Tibial artery (tissue), 4 donors: ENCODE results near the gene RAC3.

ENCODE experiments used
- DNase-seq, 2 donors: peaks; one replicate each; pipeline ENCODE4 v3.0.0-alpha.2; 2019
- H3K27ac ChIP-seq, 2 donors: fragments of 200-600 bp; sonication (generic) in 1 of 2; 1 replicate in 1 of 2; 2 replicates in 1 of 2; pipeline ENCODE4 v1.5.1; 2018 to 2019; ENCODE audit warnings: mild to moderate bottlenecking in 1 of 2
- H3K27me3 ChIP-seq, 2 donors: fragments of 200-600 bp; sonication (generic) in 1 of 2; one replicate each; pipeline versions ENCODE4 v1.5.1 to v1.6.0; 2016 to 2019
- H3K36me3 ChIP-seq, 3 donors: fragments of 200-600 bp; sonication (generic) in 2 of 3; one replicate each; pipeline ENCODE4 v1.5.1; 2016 to 2019; ENCODE audit warnings: mild to moderate bottlenecking in 2 of 3
- H3K4me1 ChIP-seq, 4 donors: fragments of 200-600 bp; sonication (generic) in 2 of 4; 1 replicate in 3 of 4; 2 replicates in 1 of 4; pipeline ENCODE4 v1.5.1; 2016 to 2019
- H3K4me3 ChIP-seq, 2 donors: fragments of 200-600 bp; sonication (generic) in 1 of 2; 1 replicate in 1 of 2; 2 replicates in 1 of 2; pipeline ENCODE4 v1.5.1; 2018 to 2019; ENCODE audit warnings: mild to moderate bottlenecking in 2 of 2
- H3K9me3 ChIP-seq, 3 donors: fragments of 200-600 bp; sonication (generic) in 1 of 3; one replicate each; pipeline ENCODE4 v1.5.1; 2016 to 2019
- CTCF ChIP-seq, 2 experiments: fragments of 200-600 bp in 1 of 2; fragments of 450-650 bp in 1 of 2; IDR thresholded peaks; one replicate each; pipeline ENCODE4 v1.5.1; 2017 to 2019; ENCODE audit warnings: antibody characterized with exemption in 2 of 2, mild to moderate bottlenecking in 1 of 2, moderate library complexity in 1 of 2
- intact Hi-C: fragments of 100-400 bp; cut with DNase I; formaldehyde crosslinking; loops from one replicate; pipeline ENCODE4 v1.15.0; 2023; ENCODE audit warnings: low total_unique reads

The RAC3 gene

GRCh38 chr17:82031303-82031884 lies at the start of gene RAC3:
Gene RAC3 (plus strand): TSS chr17:82031678. CDS start chr17:82031762, 84 bp downstream.
- no peaks in the 10 kb centered on the region for H3K9me3 ChIP-seq
- peaks cover 0 to 17% (median 13%) of the 10 kb centered on the region in 3 donors for H3K36me3 ChIP-seq
- peaks cover 0 to 53% of the 10 kb centered on the region in 2 donors for H3K27me3 ChIP-seq
- H3K27ac ChIP-seq = peak within 1 kb of the TSS in 1 of 2 donors; percentile 4
- H3K4me1 ChIP-seq = peaks cover 0 to 35% (median 27%) of the 10 kb centered on the region in 4 donors
- no peak for TF ChIP-seq CTCF (IDR thresholded peaks at IDR 0.05)
- intact Hi-C loops = loop anchor here (2.0 kb wide), 1 partner anchor 121 kb away; no protein-coding TSS in a partner anchor
- DNase-seq = no peak
- H3K4me3 ChIP-seq = peak within 1 kb of the TSS; percentile 43 to 53

- Histone ChIP-seq H3K27ac (no peak overlapping the region), H3K36me3 (peaks cover 27 to 66% (median 37%) of the 10 kb centered on the region in 3 donors), H3K4me3 (no peak overlapping the region), H3K4me1 (peaks cover 0 to 12% (median 8%) of the 10 kb centered on the region in 4 donors), H3K9me3 (no peaks in the 10 kb centered on the region), H3K27me3 (no peaks in the 10 kb centered on the region)
- no peak for DNase-seq
- intact Hi-C loops = no loop called here
- TF ChIP-seq CTCF (IDR thresholded peaks at IDR 0.05) = no peak
Observed at GRCh38 chr17:81983011-81983638, 48.4 kb upstream of the RAC3 start.

- Histone ChIP-seq H3K27ac (no peak overlapping the region), H3K36me3 (peaks cover 27 to 72% (median 37%) of the 10 kb centered on the region in 3 donors), H3K27me3 (no peaks in the 10 kb centered on the region), H3K4me1 (peaks cover 0 to 5% (median 3%) of the 10 kb centered on the region in 4 donors), H3K4me3 (no peak overlapping the region), H3K9me3 (no peaks in the 10 kb centered on the region)
- TF ChIP-seq CTCF (IDR thresholded peaks at IDR 0.05) = no peak
- intact Hi-C loops = no loop called here
- DNase-seq = no peak
Observed at GRCh38 chr17:81983639-81984373, 47.7 kb upstream of the RAC3 start.

- no peak for DNase-seq
- H3K9me3 ChIP-seq = no peaks in the 10 kb centered on the region
- no peak overlapping the region for H3K4me3 ChIP-seq
- TF ChIP-seq CTCF (IDR thresholded peaks at IDR 0.05) = no peak
- no peaks in the 10 kb centered on the region for H3K4me1 ChIP-seq
- H3K27ac ChIP-seq = no peak overlapping the region
- intact Hi-C loops = no loop called here
- H3K27me3 ChIP-seq = no peaks in the 10 kb centered on the region
- peaks cover 27 to 69% (median 37%) of the 10 kb centered on the region in 3 donors for H3K36me3 ChIP-seq
Observed at GRCh38 chr17:81984773-81985410, 46.6 kb upstream of the RAC3 start.

- H3K9me3 ChIP-seq = no peaks in the 10 kb centered on the region
- TF ChIP-seq CTCF (IDR thresholded peaks at IDR 0.05) = no peak
Observed at GRCh38 chr17:81986606-81987005, 44.9 kb upstream of the RAC3 start.

More at GRCh38 chr17:81986606-81987005, 44.9 kb upstream of the RAC3 start:
- no peak for DNase-seq
- Histone ChIP-seq H3K27me3 (no peaks in the 10 kb centered on the region), H3K4me3 (no peak overlapping the region), H3K4me1 (peaks cover 0 to 9% (median 7%) of the 10 kb centered on the region in 4 donors), H3K27ac (no peak overlapping the region), H3K36me3 (peaks cover 27 to 61% (median 37%) of the 10 kb centered on the region in 3 donors)
- intact Hi-C loops = no loop called here
